Dermis microvascular lymphatic vessel endothelial cell (primary cell): ENCODE results near the gene GUCA2B. TPM values are rescaled to one million over a fixed set of nuclear protein-coding genes. Genes with fewer than 3 reads are reported as not detected.

Experiments
- DNase-seq, 2 donors: peaks; one replicate each; pipeline versions ENCODE4 v3.0.0 to v3.0.0-alpha.2; 2010; ENCODE audit warnings: low read depth in 2 of 2
- total RNA-seq: library from RNA; depleted of rRNA; stranded (reverse); fragments of >200 nt; gene quantifications from 2 replicates; pipeline ENCODE4 v1.2.1, GENCODE V29; 2014

Gene GUCA2B
- total RNA-seq, 1 donor from 2014 or later = not detected

DNA sequence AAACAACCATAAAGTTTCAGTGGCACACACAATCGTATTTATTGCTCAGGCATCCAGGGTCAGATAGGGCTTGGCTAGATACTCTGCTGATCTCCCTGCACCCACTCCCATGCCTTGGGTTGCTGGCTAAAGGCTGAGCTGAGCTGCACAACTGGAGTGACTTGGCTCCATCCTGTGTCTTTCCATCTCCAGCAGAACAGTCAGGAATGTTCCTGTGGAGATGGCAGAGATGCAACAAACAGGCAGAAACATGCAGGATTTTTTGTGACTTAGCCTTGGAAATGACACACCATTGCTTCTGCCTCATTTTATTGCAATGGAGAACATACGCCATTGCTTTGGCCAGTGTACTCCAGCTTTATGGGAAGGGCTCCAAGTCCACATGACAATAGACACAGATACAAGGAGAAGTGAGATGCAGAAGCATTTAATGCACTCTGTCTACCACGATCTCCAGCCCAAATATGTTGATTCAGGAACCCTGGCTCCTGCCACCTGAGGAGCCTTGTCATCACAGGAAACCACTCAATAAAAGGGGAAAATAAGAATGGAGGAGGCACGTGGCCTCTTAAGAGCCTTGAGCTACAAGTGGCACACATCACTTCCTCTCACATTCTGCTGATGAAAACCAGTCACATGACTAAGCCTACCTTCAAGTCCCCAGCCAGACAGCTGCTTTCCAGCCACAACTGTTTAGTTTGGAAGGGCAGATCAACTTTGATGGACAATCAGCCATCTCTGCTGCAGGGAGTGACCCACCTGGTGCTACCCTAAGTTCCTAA, 10.1 kb upstream of the GUCA2B start:
- DNase-seq = peak in 1 of 2 donors; percentile 9

DNA sequence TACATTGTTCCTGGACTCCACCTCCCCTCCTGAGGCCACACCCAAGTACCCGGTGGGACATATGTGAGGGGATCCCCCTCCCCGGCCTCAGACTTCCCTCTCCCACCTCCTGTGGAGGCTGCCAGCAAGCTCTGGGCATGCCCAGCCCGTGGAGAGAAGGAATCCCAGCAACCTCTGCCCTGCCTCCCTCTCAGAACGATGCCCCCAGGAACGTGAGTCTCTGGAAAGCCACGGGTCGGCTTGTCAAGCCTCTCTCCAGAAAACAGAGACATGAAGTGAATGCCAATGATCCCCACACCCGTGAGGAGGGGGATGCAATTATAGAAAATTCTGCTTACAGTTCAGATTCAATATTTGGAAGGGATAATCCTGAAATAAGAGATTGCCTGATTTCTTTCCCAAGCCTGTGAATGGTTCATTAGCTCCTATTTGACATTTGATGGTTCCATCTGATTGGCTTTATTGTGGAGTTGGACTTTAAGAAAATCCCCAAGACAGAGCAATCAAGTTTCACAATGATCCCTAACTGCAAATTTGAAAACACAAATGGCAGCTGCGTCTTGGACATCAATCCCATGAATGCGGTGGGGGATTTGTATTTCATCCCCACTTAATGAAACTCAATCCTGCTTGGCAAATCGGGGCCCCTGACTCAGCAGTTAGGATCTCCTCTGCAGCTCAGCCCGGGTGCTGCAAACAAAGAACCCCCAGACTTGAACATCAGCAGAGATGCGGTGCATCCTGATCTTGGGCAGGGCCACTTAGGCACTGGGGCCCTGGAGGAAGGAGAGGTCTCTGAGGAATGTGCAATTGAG, 9.1 kb upstream of the GUCA2B start:
- DNase-seq = no peak

DNA sequence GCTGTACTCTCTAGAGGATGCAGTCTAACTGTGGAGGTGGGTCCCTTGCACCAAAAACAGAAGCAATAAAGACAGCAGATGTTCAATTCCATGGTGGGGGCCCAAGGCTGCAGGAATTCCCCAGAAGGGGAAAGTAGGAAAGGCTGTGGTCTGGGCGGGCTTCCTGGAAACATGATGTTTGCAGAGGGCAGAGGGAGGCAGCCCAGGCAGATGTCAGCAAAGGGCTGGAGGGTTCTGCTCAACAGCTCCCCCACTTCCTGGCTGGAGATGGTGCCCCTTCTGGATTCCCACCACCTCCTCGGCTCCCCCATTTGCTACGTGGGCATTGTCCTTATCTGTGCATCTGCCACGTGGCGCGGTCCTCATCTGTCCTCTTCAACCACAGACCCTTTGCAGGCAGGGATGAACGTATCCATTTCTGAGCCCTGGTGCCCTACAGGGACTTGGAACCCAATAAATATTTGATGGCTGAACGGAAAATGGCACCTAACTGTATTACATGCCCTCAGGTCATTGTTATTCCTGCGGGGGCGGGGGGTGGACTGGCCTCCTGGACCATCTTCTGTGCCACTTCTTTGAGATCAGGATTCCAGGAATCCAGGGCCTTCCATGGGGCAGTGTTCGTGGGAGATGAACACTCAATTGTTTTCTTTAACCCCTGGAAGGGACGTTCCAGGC, 8.4 kb upstream of the GUCA2B start:
- DNase-seq = no peak

DNA sequence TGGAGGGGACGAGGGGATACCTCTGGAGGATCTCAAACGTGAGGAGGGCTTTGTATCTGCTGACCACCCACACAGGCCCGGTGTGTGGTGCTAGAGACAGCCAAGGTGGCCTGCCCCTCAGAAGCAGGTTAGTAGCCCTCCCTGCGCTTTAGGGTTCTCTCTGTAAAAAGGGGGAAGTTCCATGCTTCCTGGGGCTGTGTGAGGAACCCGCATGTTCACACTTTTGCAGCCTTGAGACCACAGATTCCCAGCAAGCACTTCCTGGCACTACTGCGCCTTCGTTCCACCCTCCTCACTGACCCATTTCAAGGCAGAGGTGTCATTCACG, 7.9 kb upstream of the GUCA2B start:
- DNase-seq = no peak

DNA sequence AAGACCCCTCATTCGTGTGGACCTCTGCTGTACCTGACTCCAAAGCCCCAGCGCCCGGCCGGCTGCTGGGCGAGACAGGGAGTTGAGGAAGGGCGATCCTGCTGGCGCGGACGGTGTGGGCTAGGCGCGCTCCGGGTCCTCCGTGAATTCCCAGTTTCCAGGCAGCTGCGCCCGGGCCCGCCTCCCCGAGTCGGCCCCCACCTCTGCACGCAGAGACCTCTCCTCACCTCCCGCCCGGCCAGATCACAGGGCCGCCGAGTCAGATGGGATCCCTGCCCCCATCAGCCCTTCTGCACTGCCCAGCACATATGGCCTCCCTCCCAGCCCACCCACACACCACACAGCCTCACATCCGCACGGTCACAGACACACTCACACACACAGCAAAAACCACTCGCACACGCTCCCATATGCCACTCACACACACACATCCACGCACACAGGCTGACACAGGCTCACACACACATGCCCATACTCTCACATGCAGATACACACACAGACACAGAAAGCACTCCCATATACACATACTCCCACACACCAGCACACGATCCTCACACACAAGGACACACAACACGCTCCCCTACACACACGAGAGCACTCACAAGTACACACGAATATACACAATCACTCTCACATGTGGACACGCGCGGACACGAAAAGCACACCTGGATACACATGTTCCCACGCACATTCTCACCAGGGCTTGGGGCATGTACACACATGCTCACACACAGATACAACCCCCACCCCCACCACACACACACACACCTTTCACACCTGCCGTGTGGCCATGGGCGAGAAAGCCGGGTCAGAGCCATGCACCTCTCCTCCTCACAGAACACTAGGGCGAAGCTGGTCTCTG, 7.2 kb upstream of the GUCA2B start:
- no peak for DNase-seq

DNA sequence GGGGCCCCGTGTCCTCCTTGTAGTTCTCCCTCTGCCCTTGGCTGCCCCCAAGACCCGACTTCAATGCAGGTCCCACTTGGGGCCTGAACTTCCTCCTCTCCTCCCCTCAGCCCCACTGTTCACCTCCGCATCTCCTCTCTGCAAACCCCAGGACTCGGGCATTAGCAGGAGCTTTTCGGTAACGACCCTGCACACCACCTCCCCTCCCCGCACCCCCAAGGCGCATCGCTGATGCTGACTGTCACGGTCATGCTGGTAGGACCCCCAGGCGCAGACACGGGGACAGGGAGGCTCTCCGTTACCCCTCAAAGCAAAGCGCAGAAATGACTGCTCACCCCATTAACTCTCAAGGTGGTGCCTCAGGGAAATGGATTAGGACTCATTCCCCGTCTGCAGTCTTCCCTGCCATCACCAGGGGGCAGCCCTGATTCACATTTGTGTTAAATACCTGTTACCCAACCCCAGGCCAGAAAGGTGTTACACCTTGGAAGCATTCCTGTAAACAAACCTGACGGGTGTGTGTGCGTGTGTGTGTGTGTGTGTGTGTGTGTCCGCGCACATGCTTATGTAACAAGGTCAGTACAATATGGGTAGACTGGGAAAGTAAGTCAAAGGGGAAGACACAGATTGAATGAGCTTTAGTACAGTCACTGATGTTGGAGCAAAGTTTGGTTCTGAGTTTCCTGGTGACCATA, 6.4 kb upstream of the GUCA2B start:
- peak; percentile 26 to 60 for DNase-seq

DNA sequence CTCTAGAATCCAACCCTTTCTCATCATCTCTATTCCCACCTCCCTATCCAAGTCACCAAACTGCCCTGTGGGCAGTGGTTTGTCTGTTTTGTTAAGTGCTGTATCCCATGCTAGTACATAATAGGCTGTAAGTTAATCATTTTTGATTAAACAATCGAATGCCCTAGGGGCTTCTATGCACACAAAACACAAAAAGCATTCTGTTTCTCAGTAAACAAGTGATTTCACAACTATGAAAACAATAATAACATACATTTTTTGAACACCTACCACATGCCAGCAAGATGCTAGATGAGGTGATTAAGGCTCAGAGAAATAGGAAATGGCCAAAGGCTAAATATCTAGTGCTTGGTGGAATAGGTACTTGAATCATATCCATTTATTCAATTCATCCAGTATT, 5.0 kb upstream of the GUCA2B start:
- DNase-seq = no peak

DNA sequence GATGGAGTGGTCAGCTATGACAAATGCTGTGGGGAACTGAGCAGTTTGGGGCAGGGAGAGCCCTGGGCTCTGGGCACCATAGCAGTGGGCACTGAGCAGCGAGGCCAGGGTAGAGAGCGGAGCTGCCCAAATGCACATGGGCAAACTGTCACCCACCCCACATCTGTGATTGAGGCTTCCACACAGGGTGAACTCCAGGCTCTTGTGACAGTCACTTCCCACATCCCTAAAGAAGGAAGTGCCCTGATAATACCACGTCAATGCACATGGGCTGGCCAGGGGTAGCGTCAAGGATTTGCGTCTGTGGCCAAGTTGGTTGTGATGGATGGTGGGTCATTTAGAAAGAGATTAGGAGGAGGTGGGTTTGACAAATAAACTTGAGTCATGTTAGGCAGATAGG, 2.6 kb upstream of the GUCA2B start:
- no peak for DNase-seq

DNA sequence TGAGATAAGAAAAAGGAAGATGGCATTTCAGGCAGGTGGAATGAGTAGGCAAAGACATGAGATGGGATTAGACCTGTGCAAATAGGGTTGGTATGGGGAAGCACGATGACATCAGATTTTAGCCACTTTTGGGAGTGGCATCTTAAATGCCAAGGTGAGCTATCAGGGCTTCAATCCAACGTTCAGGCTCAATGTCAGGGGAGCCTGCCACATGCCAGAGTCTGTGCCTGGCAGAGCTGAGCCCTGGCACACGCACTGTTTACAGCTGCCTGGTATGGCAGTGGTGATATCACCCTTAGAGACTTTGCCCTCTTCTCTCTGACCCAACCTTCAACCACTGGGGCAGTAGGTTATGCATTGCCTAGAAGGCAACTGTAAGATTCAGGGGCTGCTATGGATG, 1.1 kb upstream of the GUCA2B start:
- DNase-seq = no peak

DNA sequence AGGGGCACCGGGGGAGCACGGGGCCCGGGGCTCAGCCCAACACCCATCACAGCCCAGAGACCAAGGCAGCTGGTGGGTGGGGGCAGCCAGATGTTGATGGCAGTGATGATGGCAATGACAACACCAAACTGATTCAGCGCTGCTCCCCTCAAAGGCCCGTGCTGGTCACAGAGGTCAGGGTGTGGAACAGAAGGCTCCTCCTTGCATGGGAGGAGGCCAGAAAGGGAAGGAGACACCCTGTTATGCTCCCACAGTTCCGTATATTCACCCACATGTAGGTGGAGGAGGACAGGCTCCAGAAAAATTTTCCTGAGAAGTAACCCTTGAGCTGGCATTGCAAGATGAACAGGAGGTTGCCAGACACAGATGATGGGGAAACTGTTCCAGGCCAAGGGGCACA, 414 bp downstream of the GUCA2B start:
- no peak for DNase-seq

DNA sequence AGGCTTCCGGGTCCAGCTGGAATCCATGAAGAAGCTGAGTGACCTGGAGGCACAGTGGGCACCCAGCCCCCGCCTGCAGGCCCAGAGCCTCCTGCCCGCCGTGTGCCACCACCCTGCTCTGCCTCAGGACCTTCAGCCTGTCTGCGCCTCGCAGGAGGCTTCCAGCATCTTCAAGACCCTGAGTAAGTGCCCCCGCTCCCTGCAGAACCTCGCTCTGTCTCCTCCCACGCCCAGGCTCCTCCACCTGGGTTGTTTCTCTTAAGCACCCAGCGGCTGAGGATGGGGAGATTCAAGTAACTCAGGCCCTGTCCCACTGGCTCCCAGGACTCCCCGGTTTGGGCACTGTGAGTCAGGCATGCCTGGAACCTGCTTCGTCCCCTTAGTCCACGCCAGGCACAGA, 1.5 kb downstream of the GUCA2B start:
- DNase-seq = no peak

DNA sequence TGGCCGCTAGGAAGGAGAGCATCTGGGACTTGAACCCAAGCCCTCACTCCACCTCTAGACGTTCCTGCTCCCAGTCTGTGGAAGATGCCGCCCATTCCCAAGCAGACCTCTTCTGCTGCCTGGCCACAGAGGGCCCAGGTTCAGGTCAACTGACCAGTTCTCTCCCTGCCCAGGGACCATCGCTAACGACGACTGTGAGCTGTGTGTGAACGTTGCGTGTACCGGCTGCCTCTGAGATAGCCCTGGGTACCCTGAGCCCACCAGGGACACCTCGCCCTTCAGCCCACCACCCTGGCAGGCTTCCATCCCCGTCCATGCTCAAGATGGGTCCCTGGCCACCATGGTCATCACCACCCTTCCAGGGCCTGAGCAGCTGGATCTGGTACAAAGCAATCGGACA, 2.2 kb downstream of the GUCA2B start:
- no peak for DNase-seq

DNA sequence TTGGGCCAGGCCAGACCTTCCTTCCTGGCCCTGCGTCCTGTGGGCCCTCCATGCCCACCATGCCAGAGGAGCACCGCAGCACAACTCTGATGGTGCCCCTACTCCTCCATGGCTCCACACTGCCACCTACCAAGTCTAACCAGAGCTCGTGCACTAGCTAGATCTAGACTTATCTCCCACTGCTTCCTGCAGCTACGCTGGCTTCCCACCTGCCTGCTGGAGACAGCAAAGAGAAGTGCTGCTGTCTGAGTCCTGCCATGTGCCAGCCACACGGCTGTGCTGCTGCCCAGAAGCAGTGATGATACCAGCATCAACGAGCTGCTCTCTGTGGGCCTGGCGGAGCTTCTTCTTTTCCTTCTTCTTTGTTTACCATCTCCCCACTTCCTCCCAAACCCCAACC, 4.5 kb downstream of the GUCA2B start:
- no peak for DNase-seq

DNA sequence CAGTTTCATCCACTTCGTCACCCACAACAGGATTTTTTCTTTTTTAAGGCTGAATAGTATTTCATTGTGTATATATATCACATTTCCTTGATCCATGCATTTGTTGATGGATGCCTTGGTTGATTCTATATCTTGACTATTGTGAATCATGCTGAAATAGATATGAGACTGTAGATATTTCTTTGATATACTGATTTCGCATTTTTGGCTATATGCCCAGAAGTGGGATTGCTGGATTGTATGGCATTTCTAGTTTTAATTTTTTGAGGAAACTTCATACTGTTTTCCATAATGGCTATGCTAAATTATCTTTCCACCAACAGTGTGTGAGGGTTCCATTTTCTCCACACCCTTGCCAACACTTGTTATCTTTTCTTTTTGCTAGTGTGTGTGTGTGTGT, 5.0 kb downstream of the GUCA2B start:
- DNase-seq = no peak

DNA sequence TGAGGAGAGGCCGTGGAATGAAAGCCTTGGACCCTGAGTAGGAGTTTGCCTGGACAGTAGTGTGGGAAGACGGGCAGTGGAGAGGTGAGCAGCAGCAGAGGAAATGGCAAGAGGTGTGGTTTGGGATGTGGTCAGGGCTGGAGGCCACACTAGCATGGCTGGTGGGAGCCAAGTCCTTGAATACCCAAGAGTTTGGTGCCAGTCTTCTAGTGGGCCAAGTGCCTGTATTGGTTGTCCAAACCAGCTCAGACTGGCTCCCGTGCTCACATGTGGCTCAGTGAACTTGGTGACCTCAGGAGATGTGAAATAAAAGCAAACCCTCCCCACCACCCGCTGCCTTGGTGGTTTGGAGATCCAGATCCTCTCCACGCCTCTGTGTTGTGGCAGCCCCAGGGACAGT, 9.0 kb downstream of the GUCA2B start:
- no peak for DNase-seq

DNA sequence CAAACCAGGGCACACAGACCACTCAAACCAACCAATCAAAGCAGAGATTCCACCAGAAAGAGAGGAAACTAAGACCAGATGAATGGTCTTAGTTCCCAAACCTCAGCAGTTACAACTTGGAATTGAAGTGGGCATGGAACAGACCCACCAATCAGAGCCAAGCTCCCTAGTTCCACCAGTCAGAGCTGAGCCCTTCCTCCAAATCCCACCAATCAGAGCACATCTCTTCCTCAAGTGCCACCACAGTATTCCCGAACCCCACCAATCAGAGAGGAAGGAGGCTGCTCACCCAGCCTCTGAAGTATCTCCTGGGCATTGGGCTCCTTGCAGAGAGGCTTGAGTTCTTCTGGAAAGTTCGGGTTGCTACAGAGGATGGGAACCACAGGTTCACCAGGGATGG, 9.9 kb downstream of the GUCA2B start:
- no peak for DNase-seq

DNA sequence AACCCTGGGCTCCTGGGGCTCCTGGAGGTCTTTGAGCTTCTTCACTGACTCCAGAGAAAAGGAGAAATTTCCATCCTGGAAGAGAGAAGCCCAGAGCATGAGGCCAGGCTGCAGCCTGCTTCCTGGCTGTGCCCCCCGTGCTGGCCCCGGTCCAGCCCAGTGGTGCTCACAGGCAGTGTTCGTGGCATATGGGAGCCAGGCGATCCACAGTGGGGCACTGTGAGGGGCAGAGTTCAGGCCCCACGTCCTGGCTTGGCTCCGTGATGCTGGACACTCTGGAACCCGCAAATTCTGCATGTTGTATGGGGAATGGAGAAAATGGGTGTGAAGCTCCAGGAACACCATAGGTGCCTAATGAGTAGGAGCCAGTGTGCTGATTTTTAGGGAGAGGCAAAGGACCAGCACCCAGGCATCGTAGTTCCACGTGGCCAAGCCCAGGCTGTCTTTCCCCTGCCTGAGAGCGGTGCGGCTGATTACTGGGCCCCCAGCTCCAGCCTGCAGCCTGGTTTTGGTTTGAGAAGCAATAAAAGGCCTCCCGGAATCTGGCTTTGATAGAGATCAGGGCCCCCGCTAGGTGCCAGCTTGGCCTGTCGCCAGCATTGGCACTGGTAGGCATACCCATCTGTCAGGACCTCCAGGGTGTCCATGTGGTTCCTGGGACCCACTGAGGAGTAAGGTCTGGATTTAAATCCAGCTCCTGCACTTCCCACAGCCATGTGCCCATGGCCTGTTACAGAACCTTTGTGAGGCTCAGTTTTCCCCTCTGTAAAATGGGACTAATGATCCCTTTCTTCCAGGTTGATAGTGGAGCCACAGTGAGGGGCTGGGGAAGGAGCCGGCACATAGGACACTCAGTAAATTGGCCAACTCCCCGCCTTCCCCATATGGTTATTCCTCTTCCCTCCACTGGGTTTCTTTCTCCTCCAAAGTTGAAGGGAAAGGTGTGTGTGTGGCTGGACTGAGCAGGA, 10.6 kb downstream of the GUCA2B start:
- DNase-seq = no peak

DNA sequence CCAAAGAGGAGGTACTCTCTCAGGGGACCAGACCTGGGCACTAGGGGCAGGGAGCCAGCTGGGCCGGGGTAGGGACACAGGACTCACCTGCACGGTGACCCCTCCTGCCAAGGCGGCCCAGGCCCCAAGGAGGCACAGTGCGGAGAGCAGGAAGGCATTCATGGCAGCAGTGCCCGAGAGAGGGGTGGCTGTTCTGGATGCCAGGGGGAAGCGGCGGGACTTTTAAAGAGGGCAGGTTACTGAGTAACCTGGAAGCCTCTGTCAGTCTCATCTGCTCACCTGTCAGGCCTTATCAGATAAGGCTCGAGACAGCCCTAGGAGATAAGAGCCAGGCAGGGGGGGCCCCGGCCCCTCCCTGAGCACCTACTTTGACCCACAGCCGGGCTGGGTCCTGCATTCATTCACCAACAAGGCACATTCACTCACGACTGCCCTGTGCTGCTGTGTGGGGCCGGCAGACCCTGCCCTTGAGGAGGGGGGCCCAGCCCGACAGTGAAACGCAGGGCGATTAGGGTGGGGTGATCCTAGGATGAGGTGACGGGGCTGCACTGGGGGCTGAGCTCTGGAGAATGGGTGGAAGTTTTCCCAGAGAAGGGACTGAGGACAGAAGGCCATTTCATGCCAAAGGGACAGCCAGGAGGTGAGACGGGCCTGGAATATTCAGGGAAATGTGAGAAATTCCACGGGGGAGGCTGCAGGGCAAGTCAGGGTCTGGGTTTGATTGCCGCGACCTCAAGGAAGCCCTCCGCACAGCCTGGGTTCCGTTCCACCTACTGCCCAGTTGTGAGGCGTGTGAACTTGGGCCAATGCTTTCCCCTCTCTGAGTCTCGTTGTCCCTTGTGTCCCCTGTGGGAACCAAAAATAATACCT, 11.6 kb downstream of the GUCA2B start, which contains the start of gene GUCA2A:
TSS of gene GUCA2A (minus strand) at position 195 of the 870 bp plus-strand sequence. CDS start at position 162, 33 bp downstream.
- DNase-seq = no peak
